CD4-positive, alpha-beta T cell treated with Interleukin-17A for 4 hours (primary cell): ENCODE measurements around the gene TYK2.
"Not testable (repeated sequence)": the region's sequence is repeated elsewhere in the genome, so short reads cannot be mapped to it uniquely, and the experiment has no call there.

Source experiments
- DNase-seq: peaks from one replicate; pipeline ENCODE4 v3.0.0-alpha.2; 2020; ENCODE audit warnings: mixed read lengths

The TYK2 gene

GRCh38 chr19:10407096-10407495 lies 26.7 kb upstream of the TYK2 start:
- no peak for DNase-seq

GRCh38 chr19:10406191-10406590 lies 25.8 kb upstream of the TYK2 start:
- no peak for DNase-seq

GRCh38 chr19:10404888-10405820 lies 24.8 kb upstream of the TYK2 start:
- peak; percentile 62 for DNase-seq

DNA sequence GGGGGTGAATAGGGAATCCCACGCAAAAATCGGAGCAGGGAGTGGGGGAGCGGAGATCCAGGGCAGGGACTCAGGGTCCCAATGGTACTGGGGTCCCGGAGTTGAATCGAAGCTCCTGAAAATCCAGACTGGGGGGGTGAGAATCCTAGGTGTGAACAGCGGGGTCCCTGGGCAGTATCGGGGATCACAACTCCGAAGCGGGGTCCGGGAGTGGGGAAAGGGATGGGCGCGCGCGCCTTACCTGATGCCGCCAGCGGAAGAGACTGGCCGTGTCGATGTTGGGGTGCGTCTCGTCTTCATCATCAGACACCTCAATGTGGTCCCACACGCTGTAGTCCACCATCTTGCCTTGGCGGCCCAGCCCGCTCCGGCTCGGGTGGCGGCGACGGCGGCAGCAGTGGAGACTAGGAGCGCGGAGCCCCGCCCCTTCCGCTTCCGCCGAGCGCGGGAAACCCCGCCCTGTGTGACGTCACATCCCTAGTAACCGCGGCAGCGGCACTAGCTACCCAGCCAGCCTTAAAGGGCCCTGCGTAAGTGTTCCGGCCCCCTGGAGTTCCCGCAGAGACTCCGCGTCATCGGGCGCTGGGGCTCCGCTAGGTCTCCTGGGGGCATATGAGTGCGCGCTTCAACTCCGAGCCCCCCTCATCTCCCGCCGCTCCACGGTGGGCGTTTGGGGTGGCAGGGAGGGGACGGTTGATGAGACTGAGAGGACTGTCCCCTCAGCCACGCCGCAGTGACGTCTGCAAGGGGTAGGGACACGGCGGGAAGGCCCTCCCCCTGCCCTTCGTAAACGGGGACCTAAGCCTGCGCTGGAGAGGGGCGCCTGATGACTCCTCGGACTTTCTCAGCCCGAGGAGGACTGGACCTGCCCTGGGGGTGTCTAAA lies 23.0 kb upstream of the TYK2 start, which contains the start of gene CDC37:
CDC37 (minus strand) TSS at position 406 of the 885 bp plus-strand sequence; CDS start at position 343, 63 bp downstream.
- DNase-seq, result peak; percentile 98

- DNase-seq, result peak; percentile 17
Observed at GRCh38 chr19:10402441-10403038, 22.2 kb upstream of the TYK2 start.

DNA sequence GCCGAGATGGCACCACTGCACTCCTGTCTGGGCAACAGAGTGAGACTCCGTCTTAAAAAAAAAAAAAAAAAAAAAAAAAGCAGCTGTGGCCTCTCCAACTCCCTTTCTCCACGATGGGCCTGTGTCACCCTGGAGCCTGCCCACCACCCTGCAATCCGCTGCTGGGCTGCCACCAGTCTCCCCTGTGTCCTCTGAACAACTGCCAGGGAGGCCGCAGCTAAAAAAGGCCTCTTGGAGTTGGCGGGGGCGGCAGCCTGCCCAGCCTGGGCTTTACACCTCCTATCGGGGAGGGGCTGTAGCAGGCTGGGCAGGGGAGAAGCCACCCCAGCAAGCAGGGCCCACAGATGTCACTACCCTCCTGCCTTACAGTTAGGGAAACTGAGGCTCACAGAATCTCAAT lies 19.5 kb upstream of the TYK2 start:
- DNase-seq, result no peak

GRCh38 chr19:10399340-10399739 lies 19.0 kb upstream of the TYK2 start:
- not testable (repeated sequence) for DNase-seq

- no peak for DNase-seq
Observed at GRCh38 chr19:10398819-10399218, 18.4 kb upstream of the TYK2 start.

DNA sequence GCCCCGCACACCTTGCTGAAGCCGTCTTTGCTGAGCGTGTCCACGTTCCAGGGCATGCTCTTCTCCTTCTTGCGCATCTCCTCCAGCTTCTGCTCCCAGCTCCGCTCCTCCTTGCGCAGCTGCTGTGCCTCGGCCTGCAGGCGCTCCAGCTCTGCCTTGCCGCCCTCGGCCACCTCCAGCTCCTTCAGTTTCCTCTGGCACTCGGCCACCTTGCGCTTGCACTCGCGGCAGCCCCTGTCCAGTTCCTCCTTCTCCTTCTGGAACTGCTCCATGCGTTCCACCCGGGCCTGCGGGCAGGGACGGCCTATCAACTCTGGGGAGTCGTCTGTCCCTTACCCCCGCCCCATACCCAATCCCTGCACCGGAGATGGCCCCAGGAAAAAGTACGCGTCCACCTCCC lies 15.5 kb upstream of the TYK2 start:
- no peak for DNase-seq

GRCh38 chr19:10395436-10395835 lies 15.1 kb upstream of the TYK2 start:
- no peak for DNase-seq

DNA sequence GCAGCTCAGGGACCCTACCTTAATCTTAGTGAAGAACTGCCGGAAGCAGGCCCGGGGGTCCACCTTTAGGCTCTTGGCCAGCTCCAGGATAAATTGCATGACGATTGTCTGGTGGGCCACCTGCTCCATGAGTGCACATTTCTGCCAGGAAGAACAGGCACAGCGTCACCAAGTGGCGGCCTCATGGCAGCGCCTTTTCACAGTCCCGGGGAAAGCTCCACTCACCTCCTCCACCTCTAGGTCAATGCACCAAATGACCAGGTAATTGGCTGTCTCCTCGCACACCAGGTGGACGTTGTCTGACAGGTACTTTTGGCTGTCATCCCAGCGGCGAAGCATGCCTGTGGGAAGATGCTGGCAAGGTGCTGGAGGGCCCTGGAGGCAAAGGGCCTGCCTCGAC lies 14.6 kb upstream of the TYK2 start:
- no peak for DNase-seq

- no peak for DNase-seq
Observed at GRCh38 chr19:10393137-10393536, 12.8 kb upstream of the TYK2 start.

GRCh38 chr19:10392120-10392519 lies 11.7 kb upstream of the TYK2 start:
- no peak for DNase-seq

- peak; percentile 81 for DNase-seq
Observed at GRCh38 chr19:10390652-10391286, 10.4 kb upstream of the TYK2 start.

DNA sequence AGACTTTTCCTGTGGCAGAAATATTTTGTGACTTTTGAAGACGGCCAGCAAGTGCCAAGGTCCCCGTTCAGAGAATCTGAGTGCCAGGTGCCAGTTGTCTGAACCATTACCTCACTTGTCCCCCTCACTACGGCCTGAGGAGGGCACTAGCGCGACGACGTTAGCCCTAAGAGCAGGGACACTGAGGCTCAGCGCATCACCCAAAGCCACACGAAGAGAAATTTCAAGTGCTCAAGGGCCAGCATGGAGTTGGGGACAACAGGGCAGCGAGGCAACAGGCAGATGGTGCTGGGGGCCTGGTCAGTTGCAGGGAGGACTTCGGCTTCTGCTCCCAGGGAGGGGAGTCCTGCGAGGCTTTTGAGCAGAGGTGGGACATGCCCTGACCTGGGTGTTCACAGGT lies 9.5 kb upstream of the TYK2 start:
- peak; percentile 18 for DNase-seq

DNA sequence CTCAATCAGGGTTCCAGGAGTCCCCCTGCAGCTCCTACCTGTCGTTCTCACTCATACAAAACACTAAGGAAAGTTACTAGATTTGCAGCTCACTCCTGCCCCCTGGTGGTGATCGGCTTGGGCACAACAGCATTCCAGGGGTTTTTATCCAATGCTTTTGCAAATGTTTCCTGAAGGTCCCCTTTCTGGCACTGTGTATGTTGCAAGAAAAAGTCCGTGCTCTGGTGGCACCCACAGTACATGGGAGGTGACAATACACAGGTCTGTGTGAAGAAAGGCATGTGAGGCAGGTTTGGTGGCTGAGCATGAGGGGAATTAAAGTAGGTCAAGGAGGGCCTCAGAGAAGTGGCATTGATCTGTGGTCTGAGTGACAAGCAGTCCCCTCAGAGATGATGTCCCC lies 8.6 kb upstream of the TYK2 start:
- DNase-seq, result peak; percentile 94

- DNase-seq, result no peak
Observed at GRCh38 chr19:10384580-10384979, 4.2 kb upstream of the TYK2 start.

DNA sequence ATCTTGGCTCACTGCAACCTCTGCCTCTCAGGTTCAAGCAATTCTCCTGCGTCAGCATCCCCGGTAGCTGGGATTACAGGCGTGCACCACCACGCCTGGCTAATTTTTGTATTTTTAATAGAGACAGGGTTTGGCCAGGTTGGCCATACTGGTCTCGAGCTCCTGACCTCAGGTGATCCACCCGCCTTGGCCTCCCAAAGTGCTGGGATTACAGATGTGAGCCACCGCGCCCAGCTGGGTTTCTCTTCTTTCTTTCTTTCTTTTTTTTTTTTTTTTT lies 2.8 kb upstream of the TYK2 start:
- DNase-seq, result not testable (repeated sequence)

DNA sequence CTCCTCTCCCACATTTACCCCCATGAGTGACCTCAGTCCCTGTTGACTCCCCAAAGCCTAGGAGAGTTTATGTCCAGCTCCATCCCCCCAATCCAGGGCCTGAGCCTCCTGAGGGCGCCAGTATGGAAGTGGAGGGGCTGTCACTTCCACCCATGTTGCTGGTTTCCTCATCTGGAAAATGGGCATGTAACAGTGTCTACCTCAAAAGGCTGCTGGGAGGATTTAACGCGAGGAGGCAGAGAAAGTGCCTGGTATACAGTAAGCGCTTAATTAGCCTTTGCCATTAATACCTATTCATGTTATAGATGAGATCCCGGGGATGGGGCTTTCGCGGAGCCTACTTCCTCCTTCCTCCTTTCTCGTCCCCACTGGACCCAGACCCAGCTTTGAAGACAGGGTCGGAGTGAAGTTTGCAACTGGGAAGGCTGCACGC lies 476 bp downstream of the TYK2 start:
- DNase-seq, result no peak

- DNase-seq, result no peak
Observed at GRCh38 chr19:10378124-10378523, 2.2 kb downstream of the TYK2 start.

DNA sequence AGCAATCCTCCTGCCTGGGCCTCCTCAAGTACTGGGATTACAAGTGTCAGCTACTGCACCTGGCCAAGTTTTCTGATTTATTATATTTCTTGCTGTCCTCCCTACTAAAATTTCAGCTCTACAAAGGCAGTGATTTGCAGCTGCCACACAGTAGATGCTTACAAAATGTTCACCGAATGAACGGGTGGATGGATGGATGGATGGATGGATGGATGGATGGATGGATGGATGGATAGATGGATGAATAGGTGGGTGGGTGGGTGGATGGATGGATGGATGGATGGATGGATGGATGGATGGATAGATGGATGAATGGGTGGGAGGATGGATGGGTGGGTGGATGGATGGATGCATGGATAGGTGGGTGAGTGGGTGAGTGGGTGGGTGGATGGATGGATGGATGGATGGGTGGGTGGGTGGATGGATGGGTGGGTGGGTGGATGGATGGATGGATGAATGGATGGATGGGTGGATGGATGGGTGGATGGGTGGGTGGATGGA lies 3.2 kb downstream of the TYK2 start:
- DNase-seq, result not testable (repeated sequence)

GRCh38 chr19:10374931-10375330 lies 5.4 kb downstream of the TYK2 start:
- DNase-seq, result no peak

DNA sequence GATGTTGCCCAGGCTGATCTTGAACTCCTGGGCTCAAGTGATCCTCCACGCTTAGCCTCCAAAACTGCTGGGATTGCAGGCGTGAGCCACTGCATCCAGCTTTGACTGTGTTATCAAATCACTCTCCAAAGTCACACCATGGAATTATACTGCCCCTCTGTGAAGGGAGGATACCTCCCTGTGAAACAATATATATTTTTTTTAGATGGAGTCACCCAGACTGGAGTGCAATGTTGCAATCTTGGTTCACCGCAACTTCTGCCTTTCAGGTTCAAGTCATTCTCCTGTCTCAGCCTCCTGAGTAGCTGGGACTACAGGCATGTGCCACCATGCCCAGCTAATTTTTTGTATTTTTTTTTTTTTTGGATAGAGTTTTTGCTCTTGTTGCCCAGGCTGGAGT lies 7.7 kb downstream of the TYK2 start:
- no peak for DNase-seq
